Suppressor macrophage treated with lipopolysaccharide for 4 hours (primary cell): ENCODE measurements around the gene ZNF507.

Source experiments
- DNase-seq: peaks from one replicate; pipeline ENCODE4 v3.0.0-alpha.2; 2020

The ZNF507 gene

DNA sequence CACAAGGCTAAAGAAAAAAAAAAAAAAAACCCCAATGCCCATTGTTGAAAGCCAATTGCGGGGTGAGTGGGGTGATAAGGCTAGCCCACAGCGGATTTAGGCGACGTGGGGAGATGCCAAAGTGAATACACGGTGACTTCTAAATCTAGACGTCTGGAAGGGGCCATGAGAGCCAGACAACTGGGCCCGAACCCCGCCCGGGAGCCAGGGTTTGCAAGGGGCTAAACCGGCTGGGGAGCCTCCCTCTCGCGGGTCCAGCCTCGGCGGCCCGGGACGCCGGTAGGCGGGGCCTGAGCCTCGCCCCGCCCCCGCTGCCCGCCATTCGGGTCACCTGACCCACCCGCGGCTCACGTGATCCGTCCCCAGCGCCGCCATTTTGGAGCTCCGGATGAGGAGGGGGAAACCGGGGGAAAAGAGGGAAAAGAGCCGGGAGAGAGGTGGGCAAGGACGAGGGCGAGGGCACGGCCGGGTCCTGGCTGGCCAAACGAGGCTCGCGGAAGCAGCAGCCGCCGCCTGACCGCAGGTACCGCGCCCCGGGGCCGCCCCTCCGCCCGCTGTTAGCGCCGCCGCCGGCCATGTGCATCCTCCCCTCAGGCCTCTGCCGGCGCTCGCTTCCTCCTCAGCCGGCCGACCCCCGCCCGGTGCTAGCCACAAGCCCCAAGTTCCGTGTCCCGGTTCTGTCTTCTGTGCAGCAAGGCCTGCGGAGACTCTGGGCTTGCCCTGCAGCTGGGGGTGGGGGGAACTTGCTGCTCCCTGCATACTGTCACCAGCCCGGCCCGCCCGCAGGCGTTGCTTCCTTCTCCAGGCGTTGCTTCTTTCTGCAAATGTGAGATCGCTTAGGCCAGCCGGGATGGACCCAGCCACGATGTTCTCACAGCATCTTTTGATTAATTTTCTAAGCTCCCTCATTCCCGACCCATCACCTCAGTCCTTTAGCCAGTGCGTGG is at the start of gene ZNF507:
ZNF507 (plus strand) TSS at position 350 of the 947 bp plus-strand sequence. CDS start 7,221 bp downstream, outside the sequence.
- peak; percentile 62 for DNase-seq

DNA sequence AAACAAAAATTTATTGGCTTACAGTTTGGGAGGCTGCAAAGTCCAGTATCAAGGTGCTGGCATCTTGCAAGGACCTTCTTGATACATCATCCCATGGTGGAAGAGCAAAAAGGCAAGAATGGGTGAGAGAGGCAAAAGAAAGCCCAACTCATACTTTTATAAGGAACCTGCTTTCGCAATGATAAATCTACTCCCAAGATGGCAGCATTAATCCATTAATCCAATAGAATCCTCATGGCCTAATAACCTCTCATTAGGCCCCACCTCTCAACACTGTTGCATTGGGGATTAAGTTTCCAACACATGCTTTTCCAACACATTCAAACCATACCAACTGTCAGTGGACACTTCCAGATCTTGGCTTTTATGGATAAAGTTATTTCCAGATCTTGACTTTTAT is 48.7 kb upstream of the ZNF507 start:
- DNase-seq, result no peak

DNA sequence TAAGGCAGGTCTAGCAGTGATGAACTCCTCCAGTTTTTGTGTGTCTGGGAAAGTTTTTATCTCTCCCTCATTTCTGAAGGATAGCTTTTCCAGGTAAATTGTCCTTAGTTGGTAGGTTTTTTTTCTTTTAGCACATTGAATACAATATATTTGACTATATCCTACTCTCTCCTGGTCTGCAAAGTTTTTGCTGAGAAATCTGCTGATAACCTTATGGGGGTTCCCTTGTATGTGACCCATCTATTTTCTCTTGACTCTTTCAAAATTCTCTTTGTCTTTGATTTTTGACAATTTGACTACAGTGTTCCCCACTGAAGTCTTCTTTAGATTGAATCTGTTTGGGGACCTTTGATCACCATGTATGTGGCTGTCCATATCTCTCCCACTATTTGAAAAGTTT is 42.6 kb upstream of the ZNF507 start:
- no peak for DNase-seq

DNA sequence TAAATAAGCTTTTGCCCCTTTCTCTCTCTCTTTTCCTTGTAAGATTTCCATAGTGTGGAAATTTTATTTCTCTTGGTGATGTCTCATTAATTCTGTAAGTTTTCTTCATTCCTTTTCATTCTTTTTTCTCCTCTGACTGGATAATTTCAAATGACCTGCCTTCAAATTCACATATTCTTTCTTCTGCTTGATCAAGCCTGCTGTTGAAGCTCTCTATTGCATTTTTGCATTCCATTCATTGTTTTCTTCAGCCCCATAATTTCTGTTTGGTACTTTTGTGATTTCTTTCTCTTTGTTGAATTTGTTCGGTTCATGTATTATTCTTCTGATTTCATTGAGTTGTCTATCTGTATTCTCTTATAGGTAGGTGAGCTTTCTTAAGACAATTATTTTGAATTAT is 42.2 kb upstream of the ZNF507 start:
- DNase-seq, result no peak

DNA sequence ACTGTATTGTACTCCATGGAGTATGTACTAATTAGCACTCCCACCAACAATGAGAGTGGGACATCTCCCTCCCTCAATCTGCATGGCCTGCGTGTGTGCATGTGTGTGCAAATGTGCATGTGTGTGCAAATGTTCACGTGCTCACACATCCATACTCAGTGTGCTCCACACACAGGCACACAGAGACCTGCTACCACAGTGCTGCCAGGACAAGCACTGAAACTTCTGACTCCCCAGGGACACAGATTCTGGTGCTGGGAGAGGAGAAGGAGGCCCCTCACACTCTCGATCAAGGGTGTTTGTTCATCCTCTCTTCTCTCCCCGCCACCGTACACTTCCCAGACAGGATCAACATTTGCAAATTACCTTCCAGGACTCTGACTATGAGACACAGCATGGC is 37.8 kb upstream of the ZNF507 start:
- no peak for DNase-seq

DNA sequence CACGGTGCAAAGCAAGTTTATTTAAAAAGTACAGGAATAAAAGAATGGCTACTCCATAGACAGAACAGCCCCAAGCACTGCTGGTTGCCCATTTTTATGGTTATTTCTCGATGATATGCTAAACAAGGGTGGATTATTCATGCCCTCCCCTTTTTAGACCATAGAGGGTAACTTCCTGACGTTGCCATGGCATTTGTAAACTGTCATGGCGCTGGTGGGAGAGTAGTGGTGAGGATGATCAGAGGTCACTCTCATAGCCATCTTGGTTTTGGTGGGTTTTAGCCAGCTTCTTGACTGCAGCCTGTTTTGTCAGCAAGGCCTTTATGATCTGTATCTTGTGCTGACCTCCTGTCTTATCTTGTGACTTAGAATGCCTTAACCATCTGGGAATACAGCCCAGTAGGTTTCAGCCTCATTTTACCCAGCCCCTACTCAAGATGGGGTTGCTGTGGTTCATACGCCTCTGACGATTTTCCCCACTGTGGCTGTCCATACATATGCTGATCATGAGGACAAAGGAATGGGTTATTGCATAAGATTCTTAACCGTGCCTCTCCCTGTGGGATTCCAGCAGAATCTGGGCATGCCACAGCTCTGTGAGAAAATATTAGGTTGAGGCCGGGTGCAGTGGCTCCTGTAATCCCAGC is 36.9 kb upstream of the ZNF507 start:
- no peak for DNase-seq

DNA sequence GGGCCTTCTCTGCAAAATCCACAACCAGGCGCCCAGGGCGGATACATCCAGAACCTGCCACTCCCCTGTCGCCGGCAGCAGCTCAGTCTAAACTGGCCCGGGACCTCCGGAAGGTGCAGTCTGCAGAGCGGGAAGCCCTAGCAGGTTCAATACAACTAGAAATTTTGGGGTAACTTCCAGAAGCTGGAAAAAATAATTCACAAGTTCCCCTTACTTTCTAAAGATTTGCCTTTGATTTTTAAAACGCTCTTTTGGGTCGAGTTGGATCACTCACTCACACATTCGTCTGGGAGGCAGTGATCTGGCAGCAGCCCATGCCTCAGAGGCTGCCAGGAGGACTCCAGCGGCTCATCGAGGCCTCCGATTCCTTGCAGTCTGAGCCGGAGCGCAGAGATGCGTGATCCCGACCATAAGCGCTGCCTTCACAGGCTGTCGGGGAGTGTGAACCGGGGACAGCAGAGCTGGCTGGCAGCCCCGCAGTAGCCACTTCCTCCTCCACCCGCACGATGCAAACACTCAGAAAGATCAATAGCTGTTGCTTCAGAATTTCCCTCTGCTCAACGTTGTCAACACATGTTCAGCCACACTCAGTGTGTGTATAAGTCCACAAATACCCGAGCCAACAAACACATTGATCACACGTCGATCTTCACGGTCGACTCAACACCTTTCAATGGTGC is 35.6 kb upstream of the ZNF507 start:
- DNase-seq, result no peak

DNA sequence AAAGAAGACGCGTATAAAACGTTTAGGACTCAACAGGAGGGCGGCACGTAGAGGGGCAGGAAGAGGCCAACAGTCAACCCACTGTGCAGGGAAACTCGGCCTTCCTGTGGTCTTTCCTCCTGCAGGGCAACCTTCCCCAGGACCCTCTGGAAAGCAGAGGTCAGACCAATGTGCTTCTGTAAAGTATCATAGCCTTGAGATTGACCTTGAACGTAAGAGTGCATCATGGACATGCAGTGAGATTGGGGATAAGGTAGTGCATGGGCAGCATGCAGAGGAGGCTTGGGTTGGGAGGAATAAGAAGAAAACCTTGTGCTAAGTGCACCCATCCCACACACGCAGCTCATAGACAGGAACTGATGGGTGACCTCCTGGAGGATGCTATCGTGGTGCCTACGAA is 34.0 kb upstream of the ZNF507 start:
- no peak for DNase-seq

DNA sequence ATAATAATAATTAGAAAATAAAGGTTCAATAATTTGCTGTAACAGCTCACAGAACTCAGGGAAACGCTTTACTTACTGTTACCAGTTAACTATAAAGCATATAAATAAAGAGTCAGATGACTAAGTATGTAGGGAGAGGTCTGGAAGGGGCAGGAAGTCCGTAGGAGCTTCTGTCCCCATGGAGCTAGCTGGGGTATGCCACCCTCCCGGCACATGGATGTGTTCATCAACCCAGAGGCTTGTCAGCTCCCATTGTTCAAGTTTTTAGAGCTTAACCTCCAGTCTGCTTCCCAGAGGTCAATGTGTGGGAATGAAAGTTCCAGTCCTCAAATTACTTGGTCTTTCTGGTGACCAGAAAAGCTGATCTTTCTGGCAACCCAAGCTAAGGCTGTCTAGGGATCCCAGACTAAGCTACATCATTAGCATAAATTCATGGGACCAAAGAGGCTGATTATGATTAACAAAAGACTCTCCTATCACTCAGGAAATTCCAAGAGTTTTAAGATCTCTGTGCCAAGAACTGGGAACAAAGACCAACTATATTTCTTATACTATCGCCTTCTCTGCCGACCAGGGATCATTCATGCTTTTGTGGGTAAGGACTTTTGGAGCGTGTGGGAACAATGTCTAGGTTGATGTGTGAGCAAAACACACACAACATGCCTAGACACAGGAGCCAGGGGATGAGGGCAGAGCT is 31.7 kb upstream of the ZNF507 start:
- no peak for DNase-seq

DNA sequence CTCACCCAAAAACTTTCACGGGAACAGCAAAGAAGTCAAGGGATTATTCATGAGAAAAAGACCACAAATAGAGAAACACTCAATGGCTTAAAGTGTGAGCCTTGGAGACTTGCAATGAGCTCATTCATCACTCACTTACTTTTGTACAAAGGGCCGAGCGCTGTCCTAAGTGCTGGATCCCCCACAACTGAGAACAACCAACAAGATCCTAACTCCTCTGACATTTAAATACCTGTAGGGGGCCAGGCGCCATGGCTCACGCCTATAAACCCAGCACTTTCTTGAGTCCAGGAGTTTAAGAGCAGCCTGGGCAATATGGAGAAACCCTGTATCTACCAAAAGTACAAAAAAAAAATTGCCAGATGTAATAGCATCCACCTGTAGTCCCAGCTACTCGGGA is 29.4 kb upstream of the ZNF507 start:
- no peak for DNase-seq

DNA sequence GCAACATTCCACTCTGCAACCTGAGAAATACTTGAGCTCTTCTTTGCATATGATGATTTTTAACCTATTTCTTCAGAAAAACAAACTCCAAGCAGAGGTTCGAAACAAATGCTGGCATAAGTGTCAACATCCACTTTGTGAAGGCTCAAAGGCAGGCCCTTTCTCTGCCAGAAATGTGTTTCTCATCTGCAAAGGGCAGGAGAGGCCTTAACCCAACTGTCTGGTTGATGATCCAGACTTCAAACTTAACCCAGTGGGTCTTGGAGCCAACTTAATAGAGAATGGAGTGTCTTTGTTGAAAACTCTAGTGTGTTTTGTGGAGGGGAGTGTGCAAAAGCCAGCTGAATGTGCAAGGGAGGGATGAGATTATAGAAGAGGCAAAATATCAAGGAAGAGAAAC is 28.3 kb upstream of the ZNF507 start:
- DNase-seq, result no peak

DNA sequence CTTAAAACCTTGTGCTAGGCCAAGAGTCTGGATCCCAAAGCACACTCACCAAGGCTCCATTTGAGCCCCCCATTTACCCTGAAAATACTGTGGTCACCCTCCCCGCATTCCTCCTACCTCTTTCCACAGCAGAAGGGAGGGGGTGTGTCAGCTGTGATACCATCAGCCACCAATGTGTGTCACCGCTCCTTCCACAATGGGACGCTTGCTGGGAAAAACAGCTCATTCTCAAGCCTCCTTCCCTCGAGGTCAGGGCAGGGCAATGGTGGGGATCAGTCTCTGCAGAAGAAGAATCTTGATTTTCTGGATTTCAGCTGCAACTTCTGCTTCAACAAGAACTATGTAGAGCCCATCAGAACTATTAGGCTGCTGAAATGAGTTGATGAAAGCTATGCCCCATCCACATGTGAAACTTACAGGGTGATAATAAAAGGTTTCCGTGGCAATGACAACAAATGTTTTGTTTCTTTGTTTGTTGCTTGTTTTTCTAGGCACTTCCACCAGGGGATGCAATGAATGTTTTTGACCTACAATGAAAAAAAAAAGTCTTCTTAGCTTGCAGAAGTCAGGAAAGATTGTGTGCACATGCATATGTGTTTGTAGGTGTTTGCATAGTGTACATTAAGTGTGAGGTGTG is 26.4 kb upstream of the ZNF507 start:
- DNase-seq, result peak; percentile 25

DNA sequence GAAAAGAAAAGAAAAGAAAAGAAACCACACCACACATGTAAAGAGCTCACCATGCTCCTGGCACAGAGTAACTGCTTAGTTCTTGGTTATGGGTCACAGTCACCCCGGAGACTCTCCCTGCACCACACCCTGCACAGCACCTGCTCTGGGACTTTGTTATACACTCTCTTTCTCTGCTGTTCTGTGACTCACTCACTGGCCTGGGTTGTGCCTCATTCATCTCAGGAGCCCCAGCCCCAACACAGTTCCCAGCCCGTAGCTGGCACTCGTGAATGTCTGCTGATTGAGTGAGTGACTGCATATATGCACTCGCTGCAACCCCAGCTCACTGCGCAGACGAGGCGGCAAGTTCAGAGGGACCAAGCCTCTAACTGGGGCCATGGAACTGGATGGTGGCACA is 22.9 kb upstream of the ZNF507 start:
- no peak for DNase-seq

DNA sequence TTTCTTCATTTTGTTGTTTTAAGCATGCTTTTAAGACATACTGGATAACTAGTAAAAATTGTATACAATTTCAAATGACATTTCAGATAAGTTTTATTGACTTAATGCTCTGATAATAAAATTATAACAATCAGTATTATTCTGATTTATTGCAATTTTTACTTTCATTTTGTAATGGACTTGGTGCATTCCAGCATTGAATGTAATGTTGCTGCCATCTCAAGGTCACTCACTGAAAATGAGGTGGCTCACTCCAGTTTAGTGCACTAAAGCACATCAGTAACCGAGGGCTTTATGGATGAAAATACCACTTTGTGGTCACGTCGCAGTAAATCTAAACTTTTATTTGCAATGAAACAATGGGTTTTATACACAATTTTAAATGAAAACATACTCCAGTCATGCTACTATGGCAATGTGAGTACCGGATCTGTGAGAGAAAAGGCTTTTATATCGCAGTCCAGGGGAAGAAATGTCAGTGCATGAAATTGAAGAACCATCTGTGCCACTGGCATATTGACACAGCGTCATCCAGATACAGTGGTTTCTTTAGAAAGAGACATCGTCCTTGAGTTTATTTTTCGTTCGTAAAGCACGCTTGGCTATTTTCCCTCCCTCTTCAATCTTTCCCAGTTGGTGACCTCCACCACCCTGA is 20.7 kb upstream of the ZNF507 start:
- DNase-seq, result no peak

DNA sequence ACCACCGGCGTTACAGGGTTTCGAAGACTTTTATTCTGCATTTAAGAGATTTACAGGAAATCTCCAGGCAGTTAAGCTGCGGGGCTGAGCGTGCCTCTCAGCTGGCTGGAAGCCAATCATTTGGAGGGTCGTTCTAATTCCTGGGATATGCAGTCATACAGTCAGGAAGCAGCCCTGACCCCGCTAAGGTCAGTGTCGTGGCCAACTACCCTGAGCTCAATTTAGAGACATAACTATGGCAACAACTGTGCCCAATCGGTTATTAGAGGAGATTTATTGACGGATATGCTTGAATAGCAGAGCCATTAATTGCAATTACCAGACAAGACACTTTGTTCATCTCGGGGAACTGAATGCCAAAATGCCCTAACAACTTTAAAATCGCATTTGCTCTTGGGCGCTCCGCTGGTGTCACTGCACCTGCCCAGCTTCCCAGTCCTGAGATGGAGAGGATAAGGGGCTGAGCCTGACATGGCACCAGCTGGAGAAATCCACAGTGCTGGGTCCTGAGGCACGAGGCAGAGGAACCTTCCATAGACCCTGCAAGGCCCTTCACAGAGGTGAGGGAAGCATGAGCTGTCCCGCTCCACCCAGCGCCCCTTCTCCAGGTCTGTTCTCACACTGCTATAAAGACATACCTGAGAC is 15.1 kb upstream of the ZNF507 start:
- no peak for DNase-seq

DNA sequence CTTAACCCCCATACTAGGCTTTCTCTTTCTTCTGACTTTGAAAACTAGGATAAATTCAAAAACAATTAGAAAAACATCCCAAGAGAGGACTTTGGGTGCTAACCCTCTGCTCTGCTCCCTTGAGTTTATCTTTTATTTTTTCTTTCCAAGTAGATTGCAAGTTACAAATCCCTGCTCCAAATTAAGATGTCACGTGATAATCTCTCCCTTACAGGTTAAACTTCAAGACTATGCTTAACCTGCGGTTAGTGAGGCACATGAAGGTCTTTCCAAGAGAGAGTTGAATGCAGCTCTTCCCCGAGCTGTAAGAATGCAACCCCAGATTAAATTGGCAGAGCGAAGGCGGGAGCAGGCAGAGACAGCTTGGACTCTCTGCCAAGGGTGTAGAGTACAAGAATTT is 12.2 kb upstream of the ZNF507 start:
- no peak for DNase-seq

DNA sequence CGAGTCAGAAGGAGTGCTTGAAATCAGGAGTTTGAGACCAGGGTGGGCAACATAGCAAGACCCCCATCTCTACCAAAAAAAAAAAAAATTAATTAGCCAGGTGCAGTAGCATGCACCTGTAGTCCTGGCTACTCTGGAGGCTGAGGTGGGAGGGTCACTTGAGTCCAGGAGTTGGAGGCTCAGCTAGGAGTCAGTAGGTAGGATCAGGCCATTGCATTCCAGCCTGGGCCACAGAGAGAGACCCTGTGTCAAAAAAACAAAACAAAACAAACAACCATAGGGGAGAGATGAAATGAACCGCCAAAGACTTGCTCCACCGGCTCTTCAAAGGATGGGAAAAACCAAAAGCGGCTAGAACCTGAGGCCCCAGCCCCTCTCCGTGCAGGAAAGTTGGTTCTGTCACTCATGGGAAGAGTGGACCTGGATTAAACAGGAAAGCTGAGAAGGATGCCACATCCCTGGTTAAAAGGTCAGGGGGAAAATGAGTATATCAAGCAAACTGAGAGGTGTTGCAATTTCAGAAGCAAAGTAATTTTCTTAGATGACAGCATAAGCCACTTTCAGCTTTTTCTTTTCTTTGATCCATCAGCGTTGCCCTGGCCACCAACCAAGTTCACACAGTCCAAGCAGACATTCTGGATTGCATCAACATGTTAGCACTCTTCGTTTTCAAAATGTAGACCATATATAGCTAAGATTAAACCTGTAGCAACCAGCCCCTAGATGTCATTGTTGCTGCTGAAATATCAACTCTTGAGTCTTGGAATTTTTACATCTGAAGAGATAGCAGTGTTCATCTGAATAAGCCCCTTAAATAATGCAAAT is 8.9 kb upstream of the ZNF507 start:
- no peak for DNase-seq

DNA sequence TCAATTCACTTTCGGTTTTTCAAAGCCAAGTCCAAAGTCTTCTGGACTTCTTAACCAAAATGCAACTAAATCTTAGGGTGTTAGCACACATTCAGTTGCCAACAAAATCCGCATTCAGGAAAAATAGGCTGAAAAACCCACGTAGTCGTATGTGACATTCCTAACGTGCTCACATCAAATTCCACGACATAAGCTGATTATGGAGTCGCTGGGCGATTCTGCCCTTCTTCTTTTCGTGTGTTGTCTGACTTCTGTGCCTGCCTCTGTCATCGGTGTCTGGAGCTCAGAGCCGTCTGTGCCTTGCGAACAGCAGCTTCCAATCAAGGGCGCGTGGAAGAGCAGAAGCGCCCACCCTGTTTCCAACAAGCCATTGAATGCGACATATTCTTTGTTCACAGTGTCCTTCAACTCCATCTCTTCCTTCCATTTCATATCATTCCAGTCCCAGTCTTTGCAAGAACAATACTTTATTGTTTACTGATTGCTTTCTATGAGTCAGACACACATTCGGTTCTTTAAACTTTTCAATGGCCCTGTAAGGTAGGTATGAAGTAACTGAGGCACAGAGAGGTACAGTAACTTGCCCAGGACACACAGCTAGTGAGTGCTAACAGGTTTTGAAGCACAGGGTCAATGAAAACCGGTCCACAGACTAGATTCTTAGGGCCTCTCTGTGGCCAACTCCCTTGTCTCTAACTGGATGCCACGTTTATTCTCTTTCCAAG is 8.2 kb upstream of the ZNF507 start:
- no peak for DNase-seq

DNA sequence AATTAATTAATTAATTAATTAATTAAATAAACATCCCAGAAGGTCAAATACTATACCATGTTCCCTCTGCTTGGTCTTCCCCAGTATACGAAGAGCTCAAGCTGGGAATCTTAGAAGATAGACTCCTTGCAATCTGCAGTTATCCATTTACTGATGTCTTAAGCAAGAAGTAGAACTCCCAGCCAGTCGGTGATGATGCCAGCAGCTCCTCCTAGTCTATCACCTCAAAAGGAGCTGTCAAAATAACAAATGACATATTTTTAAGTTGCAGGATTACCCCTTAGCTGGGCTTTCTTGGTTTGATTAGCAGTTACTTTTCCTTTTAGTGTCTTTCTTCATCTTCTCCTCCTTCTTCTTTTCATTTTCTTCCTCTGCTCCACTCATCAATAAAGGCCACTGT is 6.0 kb upstream of the ZNF507 start:
- no peak for DNase-seq
